HG03103 (cell line): ENCODE data around the gene DLG2.
A peak's percentile ranks its signal among the peaks of the same experiment; 100 is the strongest.
"Not testable (repeated sequence)": the region's sequence is repeated elsewhere in the genome, so short reads cannot be mapped to it uniquely, and the experiment has no call there.

Experiments used
- ATAC-seq: cut with Tn5 transposase; IDR thresholded peaks from one replicate; pipeline ENCODE4 v1.9.1; 2021; ENCODE audit warnings: low read depth; ENCODE audit not compliant: unreplicated experiment

DLG2 gene

GRCh38 chr11:84345597-84345996 is 1281.5 kb downstream of the DLG2 start:
- ATAC-seq, result no peak

GRCh38 chr11:84345027-84345426 is 1282.1 kb downstream of the DLG2 start:
- no peak for ATAC-seq

DNA sequence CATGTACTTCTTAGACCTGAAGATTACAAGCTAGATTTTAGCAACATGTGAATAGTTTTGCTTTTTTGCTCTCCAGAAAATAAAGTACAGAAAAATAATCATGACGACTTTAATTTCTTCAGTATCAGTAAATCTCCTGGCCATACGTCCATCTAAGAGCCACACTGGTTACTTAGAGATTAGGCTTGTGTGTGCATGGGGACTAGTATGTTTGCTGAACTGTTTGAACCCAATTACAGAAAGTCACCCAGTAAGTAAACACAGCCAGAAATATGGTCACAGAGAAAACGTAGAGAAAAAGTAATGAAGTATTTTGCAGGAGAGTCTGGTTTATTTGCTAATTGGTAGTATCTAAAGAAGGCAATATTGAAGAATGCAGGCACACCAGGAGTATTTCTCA is 1287.3 kb downstream of the DLG2 start:
- no peak for ATAC-seq

DNA sequence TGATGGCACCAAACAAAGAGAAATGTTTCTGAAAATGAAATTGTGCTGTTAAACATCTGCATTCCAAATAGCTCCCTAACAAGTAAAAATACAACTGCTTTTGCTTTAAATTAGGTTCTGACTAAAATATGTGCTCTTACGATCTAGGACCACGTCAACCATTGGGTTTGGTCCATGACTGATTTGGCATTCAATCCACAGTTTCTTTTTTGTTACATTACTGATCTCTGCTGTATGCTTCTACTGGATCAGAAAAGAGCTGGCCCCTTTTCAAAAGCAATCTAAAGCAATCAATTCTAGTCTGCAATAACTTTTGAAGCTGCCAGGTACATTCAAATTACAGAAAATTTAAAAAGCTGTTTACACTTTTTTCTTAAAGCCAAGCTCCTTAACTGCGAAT is 1293.9 kb downstream of the DLG2 start:
- ATAC-seq, result no peak

DNA sequence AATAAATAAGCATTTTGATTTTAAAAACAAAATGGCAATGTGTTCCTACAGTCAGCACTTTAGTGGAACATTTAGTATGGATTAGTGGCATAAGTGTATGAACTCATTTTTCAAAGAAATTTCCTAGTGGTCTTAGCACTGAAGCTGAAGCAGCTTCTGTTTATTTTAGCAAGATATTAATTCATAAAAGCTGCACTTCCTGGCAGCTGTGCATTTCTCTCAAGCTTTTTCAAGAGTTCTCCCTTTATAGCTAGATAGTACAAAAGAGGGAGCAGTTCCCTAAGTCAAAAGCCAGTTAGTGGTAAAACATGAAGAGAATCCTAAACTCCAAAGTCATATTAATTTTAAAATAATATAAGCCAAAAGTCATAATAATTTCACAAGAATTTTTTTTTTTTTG is 1304.9 kb downstream of the DLG2 start:
- no peak for ATAC-seq

- no peak for ATAC-seq
Observed at GRCh38 chr11:84319863-84320262, 1307.3 kb downstream of the DLG2 start.

DNA sequence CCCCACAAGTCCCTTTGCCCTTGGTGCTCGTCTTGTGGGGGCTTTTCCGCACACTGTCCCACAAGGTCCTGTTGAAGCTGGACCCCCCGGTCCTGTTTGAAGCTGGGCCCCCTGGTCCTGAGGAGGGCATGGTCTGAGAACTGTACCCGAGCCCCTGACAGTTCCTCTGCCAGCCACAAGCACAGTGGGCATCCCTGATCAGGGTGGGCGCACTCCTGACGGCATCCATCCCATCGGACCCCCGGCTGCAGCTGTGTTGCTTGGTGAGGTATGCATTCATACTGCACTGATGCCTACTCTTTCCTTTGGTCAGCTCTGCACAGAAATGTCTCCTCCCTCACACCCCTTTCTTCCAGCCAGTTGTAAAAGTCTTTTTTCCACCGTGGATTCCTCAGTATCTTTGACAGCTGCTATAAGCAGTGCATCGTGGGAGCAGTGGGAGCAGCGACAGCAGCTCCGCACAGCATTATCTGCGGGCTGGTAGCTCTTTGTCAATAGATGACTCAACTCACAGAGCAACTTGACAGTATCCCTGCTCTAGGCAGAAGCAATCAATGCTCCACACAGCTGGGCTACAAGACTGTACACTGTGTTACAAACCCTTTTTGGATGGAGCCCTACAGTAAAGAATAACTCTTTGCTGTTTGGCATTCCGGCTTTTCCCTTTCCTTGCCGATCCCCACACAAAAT is 1310.1 kb downstream of the DLG2 start:
- ATAC-seq, result no peak

- no peak for ATAC-seq
Observed at GRCh38 chr11:84313830-84314359, 1313.2 kb downstream of the DLG2 start.

- ATAC-seq, result no peak
Observed at GRCh38 chr11:84310268-84310667, 1316.9 kb downstream of the DLG2 start.

DNA sequence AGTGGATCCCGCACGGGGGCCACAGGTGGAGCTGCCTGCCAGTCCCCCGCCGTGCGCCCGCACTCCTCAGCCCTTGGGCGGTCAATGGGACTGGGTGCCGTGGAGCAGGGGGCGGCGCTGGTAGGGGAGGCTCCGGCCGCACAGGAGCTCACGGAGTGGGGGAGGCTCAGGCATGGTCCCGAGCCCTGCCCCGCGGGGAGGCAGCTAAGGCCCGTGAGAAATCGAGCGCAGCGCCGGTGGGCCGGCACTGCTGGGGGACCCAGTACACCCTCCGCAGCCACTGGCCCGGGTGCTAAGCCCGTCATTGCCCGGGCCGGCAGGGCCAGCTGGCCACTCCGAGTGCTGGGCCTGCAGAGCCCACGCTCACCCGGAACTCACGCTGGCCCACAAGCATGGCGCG is 1318.7 kb downstream of the DLG2 start:
- not testable (repeated sequence) for ATAC-seq

DNA sequence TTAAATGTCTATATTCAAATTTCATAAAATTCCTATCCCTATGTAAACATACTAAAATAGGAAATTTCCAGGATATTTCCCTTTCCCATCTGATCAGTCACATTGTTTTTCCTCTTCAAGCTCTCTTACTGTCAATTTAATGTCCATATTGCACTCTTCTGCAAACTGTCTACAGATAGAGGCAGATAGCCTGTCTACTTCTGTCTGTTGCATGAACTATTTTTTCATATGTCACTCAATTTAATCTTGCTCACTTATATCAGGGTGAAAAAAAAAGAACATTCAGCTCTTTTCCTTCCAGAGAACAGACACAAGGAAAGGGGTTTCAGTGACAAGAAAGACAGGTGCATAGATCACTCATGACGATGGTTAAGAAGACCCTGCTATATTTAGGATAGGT is 1327.1 kb downstream of the DLG2 start:
- ATAC-seq, result no peak

DNA sequence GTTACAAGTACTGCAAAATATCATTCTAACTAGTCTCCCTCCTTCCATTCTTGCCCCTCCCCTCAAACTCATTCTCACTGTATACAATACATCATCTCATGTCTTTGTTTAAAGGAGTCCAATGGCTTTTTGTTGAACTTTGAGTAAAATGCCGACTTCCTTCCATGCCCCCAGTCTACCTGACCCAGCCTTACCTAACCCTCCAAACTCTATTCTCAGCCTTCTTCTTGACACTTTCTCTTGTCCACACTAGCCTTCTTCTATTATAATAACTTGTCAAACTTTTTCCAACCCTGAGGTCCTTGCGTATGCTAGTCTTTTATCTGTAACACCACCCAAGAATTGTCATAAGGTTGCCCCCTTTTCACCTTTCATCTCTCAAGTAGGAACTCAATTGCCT is 1329.6 kb downstream of the DLG2 start:
- no peak for ATAC-seq

DNA sequence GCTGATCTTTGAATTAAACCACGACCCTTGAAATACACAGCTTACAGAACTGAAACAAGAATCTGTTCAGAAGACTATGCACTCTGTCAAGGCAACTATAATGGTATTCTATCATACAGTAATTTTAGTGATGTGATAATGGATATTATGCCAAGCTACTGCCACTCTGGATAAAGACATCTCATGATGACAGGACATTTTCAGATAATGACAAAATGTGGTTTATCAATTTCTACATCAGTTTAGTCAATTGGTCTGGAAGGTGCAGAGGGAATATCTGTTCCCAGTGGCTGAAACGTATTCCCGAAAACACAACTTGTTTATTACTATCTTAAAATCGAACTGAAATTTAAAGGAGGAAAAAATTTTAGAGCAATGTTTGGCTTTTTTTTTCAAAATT is 1331.3 kb downstream of the DLG2 start:
- ATAC-seq, result no peak

GRCh38 chr11:84292955-84293354 is 1334.2 kb downstream of the DLG2 start:
- ATAC-seq, result no peak

GRCh38 chr11:84292006-84292405 is 1335.1 kb downstream of the DLG2 start:
- ATAC-seq, result no peak

DNA sequence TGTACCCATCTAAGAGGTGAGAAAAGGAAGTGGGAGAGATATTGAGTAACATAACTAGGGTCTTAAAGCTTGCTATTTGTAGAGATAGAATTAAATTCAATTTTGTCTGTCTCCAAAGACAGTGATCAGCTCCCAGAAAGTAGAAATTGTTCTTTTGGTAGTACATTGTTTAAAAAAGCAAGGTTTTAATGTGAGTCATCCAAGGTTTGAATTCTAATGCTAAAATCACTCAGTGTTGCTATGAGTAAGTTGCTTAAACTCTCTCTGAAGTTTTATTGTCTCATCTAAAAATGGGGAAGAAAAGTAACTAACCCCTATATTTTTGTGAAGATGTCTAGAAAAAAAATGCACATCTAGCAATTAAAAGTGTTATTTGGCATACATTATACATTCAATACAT is 1336.5 kb downstream of the DLG2 start:
- ATAC-seq, result no peak

DNA sequence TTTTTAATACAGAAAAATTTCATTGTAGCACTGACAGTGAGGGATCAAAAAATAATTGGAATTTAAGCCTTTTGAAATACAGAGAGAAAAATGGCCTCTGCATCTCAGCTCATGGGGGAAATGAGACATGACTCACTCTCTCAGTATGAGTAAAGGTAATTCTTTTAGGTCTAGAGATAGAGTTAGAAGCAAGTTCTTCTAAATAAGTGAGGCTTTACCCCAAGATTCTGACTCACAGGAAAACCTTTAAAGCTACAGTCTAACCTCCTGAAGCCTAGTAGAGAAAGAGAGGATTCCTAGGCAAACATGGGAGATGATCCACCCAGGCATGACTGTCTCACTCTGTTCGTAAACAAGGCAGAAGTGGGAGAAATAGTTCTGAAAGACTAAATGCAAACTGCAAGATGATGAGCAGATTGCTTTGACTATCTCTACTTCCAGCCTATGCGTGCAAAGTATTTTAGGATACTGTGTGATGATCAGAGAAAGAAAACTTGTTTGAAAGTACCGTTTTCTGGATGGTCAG is 1337.7 kb downstream of the DLG2 start:
- ATAC-seq, result peak; percentile 97

DNA sequence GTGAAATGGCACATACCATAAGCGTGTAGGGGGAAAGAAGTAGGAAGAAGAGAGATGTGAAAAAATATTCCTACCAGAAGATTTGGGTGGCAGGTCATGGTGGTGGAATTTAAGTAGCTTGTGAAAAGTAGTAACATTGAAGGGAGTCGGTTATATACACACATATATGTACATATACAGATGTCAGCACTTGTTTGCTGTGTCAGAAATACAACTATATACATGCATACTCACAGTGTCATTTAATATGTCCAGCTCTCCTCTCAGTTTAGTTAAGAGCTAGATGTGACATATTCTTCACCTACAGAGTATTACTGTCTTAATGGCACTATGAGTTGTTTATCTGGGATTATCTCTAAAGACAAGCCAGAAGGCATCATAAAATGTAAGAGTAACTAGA is 1353.6 kb downstream of the DLG2 start:
- no peak for ATAC-seq

DNA sequence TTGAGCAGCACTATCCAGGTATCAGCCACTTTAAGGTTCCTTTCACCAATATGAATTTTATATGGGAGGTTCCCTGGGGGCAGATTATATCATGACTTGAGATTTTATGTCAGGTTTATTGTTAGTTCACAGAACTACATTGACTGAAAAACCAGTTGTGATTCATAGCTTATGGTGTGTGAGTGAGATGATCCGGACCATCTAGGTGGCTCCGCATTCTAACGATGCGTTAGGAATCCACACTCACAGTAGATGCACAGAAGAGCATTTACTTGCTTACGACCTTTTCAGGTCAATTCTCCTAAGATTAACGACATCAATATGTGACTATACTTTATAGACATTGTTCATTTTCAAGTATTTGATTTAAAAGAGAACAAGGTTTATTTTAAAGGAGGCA is 1356.7 kb downstream of the DLG2 start:
- ATAC-seq, result no peak

DNA sequence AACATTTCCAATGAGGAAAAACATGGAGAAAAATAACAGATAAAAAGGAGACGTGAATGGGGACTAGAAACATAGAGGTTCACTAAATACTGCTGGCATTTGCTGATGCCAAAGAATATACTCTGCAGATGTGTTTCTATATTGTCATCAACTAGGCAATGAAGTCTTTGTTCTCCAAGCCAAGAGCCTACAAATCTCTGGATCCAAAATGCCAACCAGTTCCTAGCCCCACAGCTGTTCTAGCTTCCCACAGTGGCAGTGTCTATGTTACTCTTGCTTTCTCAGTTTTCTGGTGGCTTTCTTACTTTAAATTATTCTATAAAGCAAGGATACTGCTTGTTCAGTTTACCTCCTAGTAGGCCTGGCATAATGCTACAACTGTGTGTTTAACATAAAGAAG is 1363.1 kb downstream of the DLG2 start:
- ATAC-seq, result no peak

DNA sequence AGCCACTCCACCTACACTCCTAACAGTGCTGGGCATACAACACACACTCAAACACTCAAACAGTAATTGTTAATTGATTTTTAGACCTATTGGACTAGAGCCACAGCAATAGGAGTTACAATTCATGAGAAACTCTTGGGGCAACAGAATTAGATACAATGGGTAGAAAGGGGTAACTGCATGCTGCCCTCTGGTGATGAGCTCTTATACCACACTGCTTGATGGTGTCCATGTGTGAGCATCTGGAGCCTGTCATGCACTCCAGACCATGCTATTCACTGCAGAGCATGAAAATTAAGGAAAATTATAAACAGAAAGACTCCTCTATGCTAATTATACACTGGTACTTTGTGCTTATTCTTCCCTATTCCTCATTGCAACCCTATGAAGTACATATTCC is 1365.4 kb downstream of the DLG2 start:
- ATAC-seq, result peak; percentile 70

- no peak for ATAC-seq
Observed at GRCh38 chr11:84260862-84261261, 1366.3 kb downstream of the DLG2 start.

DNA sequence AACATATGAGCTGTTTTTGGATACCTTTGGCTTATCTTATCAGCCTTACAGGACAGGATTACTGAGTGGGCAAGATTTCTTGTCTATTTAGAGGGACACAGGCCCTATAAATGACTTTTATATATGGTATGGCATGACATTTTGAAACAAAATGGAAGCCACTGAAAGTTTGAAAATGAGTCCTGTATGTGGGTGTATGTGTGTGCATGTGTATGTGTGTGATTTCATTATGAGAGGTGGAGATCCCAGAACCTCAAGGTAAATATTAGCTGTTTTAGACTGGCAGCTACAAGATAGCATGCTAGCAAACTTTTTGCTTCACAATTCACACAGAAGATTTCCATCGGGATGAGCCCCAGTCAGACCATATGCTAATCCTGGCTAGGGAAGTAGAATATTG is 1370.5 kb downstream of the DLG2 start:
- ATAC-seq, result no peak
